Muscle layer of duodenum (tissue), 2 donors: ENCODE results near the gene SPACA9.

Experiments
- H3K27ac ChIP-seq: one replicate; pipeline ENCODE4 v1.7.0; 2013; ENCODE audit warnings: mild to moderate bottlenecking, low read length
- H3K27me3 ChIP-seq: one replicate; pipeline ENCODE4 v1.7.0; 2013; ENCODE audit warnings: low read depth, mild to moderate bottlenecking, control low read depth, low read length
- H3K36me3 ChIP-seq, 2 donors: one replicate each; pipeline ENCODE4 v1.7.0; 2013; ENCODE audit warnings: low read length in 2 of 2, control low read depth in 1 of 2, mild to moderate bottlenecking in 1 of 2; ENCODE audit not compliant: insufficient read depth in 2 of 2, control insufficient read depth in 1 of 2
- H3K4me1 ChIP-seq, 2 donors: one replicate each; pipeline ENCODE4 v1.7.0; 2013; ENCODE audit warnings: low read length in 2 of 2, mild to moderate bottlenecking in 2 of 2, control low read depth in 1 of 2, moderate library complexity in 1 of 2; ENCODE audit not compliant: insufficient read depth in 2 of 2, control insufficient read depth in 1 of 2
- H3K4me3 ChIP-seq, 2 donors: one replicate each; pipeline ENCODE4 v1.7.0; 2013; ENCODE audit warnings: low read length in 2 of 2, low read depth in 1 of 2, mild to moderate bottlenecking in 1 of 2
- H3K9me3 ChIP-seq, 2 donors: one replicate each; pipeline ENCODE4 v1.7.0; 2013; ENCODE audit warnings: low read length in 2 of 2, control low read depth in 1 of 2, mild to moderate bottlenecking in 1 of 2; ENCODE audit not compliant: control insufficient read depth in 1 of 2
- donor health status: healthy.

Gene SPACA9

DNA sequence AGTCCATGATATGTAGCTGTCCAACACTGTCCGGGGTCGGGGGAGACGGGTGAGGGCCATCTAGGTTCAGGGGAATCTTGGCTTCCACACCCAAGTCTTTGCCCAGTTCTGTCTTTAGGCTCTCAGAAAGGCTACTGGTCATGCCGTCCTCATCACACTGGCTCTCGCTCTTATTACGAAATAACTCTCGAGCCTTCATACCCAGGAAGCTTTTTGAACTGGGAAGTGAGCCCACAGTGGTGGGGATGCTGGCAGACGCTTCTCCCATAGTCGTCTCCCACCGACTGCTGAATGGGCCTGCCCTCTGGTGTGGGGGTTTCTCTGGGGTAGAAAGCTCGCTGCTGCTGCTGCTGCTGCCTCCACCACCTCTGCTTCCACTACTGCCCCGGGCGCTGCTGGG, 17.6 kb downstream of the SPACA9 start:
- Histone ChIP-seq H3K4me3 (no peak overlapping the region), H3K9me3 (no peaks in the 10 kb centered on the region), H3K27me3 (no peaks in the 10 kb centered on the region), H3K36me3 (peaks cover 64 to 82% of the 10 kb centered on the region in 2 donors), H3K4me1 (no peaks in the 10 kb centered on the region), H3K27ac (no peak overlapping the region)

- Histone ChIP-seq H3K27me3 (no peaks in the 10 kb centered on the region), H3K4me1 (no peaks in the 10 kb centered on the region), H3K27ac (no peak overlapping the region), H3K4me3 (no peak overlapping the region), H3K36me3 (peaks cover 68 to 84% of the 10 kb centered on the region in 2 donors), H3K9me3 (no peaks in the 10 kb centered on the region)
Observed at GRCh38 chr9:132896906-132897305, 18.2 kb downstream of the SPACA9 start.

DNA sequence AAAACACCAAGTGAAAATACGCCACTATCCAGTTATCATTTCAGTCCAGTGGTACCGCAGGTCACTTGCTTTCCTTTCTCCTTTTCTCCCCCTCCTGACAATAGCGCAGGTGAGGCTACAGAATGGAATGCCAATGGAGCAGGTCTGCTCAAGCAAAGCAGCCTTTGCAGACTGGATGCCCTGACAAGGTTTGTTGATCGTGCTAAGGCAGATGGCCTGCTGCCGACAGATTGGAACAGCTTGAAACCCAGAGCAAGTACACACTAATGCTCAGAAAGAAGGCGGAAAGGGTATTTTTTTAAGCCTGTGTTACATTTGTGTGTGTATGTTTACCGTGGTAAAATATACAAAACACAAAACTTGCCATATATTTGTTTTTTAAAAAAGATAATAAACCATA, 19.4 kb downstream of the SPACA9 start:
- Histone ChIP-seq H3K9me3 (no peaks in the 10 kb centered on the region), H3K36me3 (peaks cover 69 to 80% of the 10 kb centered on the region in 2 donors), H3K27ac (no peak overlapping the region)

DNA sequence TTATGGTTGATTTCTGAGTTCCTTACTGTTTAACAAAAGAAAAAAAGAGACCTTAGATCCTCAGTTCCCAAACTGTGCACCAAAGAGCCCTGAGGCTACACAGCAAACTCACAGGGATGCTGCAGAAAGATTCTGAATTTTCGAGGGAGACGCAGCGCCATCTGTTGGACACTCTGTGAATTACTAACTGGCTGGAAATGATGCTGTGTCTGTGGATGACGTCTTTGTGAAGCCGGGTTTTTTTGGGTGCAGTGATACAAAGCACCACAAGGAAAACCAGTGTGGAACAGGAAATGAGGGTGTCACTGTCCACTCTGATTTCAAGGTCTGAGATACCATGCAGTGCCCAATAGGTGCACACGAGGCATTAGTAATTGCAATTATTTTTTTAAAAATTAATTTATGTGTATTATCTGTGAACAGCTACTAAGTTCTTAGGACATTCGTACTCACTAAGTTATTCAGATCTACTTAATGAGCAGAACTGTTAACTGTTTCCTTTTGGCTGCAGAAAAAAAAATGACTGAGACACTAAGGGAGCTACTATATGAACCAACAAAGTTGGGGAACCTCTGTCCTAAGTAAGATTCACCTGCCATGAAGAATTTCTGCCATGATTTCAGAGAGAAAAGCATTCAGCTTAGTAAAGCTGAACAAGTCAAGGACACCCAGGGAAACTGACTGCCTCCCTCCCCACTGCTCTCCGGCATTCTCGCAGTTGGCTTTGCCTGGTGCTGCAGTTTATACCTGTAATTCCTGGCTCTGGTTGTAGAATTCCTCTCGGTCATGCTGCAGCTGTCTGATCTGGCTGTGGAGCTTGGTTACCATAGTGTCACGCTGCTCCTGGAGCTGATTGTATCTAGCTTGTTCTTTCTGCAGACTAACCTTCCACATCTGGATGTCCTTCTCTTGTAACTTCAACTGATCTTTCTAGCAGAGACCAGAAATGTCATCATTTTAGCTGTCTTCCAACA, 23.4 kb downstream of the SPACA9 start:
- no peak overlapping the region for H3K27ac ChIP-seq
- H3K9me3 ChIP-seq = no peaks in the 10 kb centered on the region
- no peaks in the 10 kb centered on the region for H3K4me1 ChIP-seq
- no peak overlapping the region for H3K4me3 ChIP-seq
- H3K36me3 ChIP-seq = peaks cover 74 to 82% of the 10 kb centered on the region in 2 donors
- H3K27me3 ChIP-seq = no peaks in the 10 kb centered on the region

More for the DNA sequence above, 19.4 kb downstream of the SPACA9 start:
- Histone ChIP-seq H3K4me1 (no peaks in the 10 kb centered on the region), H3K27me3 (no peaks in the 10 kb centered on the region), H3K4me3 (no peak overlapping the region)

- H3K4me3 ChIP-seq = no peak overlapping the region
- H3K27me3 ChIP-seq = no peaks in the 10 kb centered on the region
- peaks cover 63 to 75% of the 10 kb centered on the region in 2 donors for H3K36me3 ChIP-seq
- no peaks in the 10 kb centered on the region for H3K9me3 ChIP-seq
- no peaks in the 10 kb centered on the region for H3K4me1 ChIP-seq
- no peak overlapping the region for H3K27ac ChIP-seq
Observed at GRCh38 chr9:132903574-132904492, 25.1 kb downstream of the SPACA9 start.

DNA sequence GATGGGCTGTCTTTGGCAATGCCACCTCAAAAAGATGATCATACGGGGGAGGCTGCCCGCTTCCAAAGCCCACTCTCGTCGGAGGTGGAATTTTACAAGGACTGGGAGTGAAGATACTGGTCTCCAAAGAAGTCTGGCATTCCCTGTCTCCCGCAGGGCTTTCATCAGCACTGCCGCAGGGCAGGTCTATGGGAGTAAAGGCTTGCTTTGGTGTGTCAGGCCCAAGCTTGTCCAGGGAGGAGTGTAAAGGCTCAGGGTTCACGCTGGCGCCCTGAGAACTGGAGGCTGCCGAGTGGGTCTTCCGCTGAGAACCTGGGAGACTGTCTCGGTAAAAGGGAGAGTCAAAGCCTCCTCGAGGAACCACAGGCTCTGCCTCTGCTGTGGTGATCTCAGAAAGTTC, 27.0 kb downstream of the SPACA9 start:
- Histone ChIP-seq H3K4me1 (no peaks in the 10 kb centered on the region), H3K27me3 (no peaks in the 10 kb centered on the region), H3K4me3 (no peak overlapping the region), H3K27ac (no peak overlapping the region), H3K9me3 (no peaks in the 10 kb centered on the region), H3K36me3 (peaks cover 60 to 74% of the 10 kb centered on the region in 2 donors)

GRCh38 chr9:132908635-132909034, 29.9 kb downstream of the SPACA9 start:
- Histone ChIP-seq H3K4me3 (no peak overlapping the region), H3K36me3 (peaks cover 47 to 73% of the 10 kb centered on the region in 2 donors), H3K4me1 (no peaks in the 10 kb centered on the region), H3K27me3 (no peaks in the 10 kb centered on the region), H3K27ac (no peak overlapping the region), H3K9me3 (no peaks in the 10 kb centered on the region)

- Histone ChIP-seq H3K4me1 (no peaks in the 10 kb centered on the region), H3K27me3 (no peaks in the 10 kb centered on the region), H3K9me3 (no peaks in the 10 kb centered on the region), H3K27ac (no peak overlapping the region), H3K36me3 (peaks cover 40 to 71% of the 10 kb centered on the region in 2 donors), H3K4me3 (no peak overlapping the region)
Observed at GRCh38 chr9:132909311-132909710, 30.6 kb downstream of the SPACA9 start.

DNA sequence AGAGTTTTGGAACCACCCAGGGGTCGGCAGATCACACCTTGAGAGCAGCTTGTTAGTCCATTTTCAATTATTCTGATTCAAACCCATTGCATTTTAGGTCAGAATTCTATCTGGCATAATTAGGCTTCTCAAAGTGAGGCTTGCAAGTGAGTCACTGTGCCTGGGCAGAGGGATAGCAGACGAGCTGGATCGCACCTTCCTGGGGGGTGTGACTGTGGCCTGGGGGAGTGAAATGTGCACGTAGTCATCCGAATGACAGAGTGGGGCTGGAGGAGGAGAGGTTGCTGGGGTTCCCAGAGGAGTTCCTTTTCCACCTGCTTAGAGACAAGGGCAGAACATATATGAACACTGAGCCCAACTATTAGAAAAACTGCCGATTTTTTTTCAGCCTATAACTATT, 31.7 kb downstream of the SPACA9 start:
- peaks cover 37 to 69% of the 10 kb centered on the region in 2 donors for H3K36me3 ChIP-seq

DNA sequence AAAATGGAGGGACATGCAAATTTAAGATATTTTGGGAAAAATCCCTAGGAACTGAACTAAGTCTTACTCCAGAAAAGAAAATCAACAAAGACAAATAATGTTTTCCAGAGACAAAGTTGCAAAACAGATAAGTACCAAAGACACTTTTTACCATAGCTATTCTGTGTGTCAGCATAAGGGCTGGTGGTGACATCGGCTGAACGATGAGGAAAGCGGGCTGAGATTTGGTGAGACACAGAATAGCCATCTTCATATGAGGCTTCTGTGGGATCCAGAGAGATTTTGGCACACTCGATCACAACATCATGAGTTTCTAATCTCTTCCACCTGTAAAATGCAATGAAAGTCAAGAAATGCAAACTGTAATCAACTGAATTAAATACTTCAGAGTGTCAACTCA, 33.4 kb downstream of the SPACA9 start:
- H3K27ac ChIP-seq = no peak overlapping the region
- H3K4me3 ChIP-seq = no peak overlapping the region
- no peaks in the 10 kb centered on the region for H3K9me3 ChIP-seq
- H3K27me3 ChIP-seq = no peaks in the 10 kb centered on the region
- H3K4me1 ChIP-seq = no peaks in the 10 kb centered on the region
- H3K36me3 ChIP-seq = peaks cover 42 to 76% of the 10 kb centered on the region in 2 donors

More for the DNA sequence above, 31.7 kb downstream of the SPACA9 start:
- no peak overlapping the region for H3K27ac ChIP-seq
- no peaks in the 10 kb centered on the region for H3K9me3 ChIP-seq
- H3K4me1 ChIP-seq = no peaks in the 10 kb centered on the region
- no peaks in the 10 kb centered on the region for H3K27me3 ChIP-seq
- no peak overlapping the region for H3K4me3 ChIP-seq

DNA sequence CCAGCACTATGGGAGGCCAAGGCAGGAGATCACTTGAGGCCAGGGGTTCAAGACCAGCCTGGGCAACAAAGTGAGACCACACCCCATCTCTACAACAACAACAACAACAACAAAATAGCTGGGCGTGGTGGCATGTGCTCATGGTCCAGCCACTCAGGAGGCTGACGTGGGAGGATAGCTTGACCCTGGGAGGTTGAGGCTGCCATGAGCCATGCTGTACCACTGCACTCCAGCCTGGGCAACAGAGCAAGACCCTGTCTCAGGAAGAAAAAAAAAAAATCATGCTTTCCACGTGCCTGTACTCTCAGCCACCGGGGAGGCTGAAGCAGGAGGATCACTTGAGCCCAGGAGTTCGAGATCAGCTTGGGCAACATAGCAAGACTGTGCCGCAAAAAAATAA, 36.2 kb downstream of the SPACA9 start:
- H3K36me3 ChIP-seq = peaks cover 58 to 74% of the 10 kb centered on the region in 2 donors
- H3K27me3 ChIP-seq = no peaks in the 10 kb centered on the region
- no peak overlapping the region for H3K27ac ChIP-seq
- H3K4me3 ChIP-seq = no peak overlapping the region
- H3K4me1 ChIP-seq = no peaks in the 10 kb centered on the region
- no peaks in the 10 kb centered on the region for H3K9me3 ChIP-seq
